IMR-90 (cell line): ENCODE measurements around the gene COL8A1. TPM values are rescaled to one million over a fixed set of nuclear protein-coding genes. Genes with fewer than 3 reads are reported as not detected.

Experiments
- ATAC-seq: fragments of 200-7000 bp; cut with Tn5 transposase; 2 replicates; pipeline ENCODE4 v1.9.1; 2020; ENCODE audit warnings: low read depth, mild to moderate bottlenecking, moderate library complexity
- BruUV-seq: library from RNA; stranded (reverse); fragments of 400-500 nt; replicated peaks from 2 replicates; lab custom pipeline; 2021; lab: Mats Ljungman, UMichigan
- CTCF ChIA-PET: fragments of 300-600 bp; formaldehyde crosslinking; extraction: SDS; loops from one replicate; lab custom pipeline; 2021; ENCODE audit warnings: antibody characterized with exemption; lab: Yijun Ruan, JAX
- POLR2A ChIA-PET: fragments of 300-600 bp; sonication (Branson Sonifier 250); formaldehyde crosslinking; loops from one replicate; lab custom pipeline; 2022; ENCODE audit warnings: antibody characterized with exemption; ENCODE audit not compliant: unreplicated experiment; lab: Charles Lee
- DNase-seq: peaks from one replicate; pipeline ENCODE4 v3.0.0; 2013
- H2AFZ ChIP-seq: replicated peaks from 2 replicates; pipeline ENCODE3; 2013; ENCODE audit warnings: low read length, mild to moderate bottlenecking; ENCODE audit not compliant: poor library complexity
- H2AK5ac ChIP-seq: 2 replicates; pipeline ENCODE4 v1.6.1; 2013; ENCODE audit warnings: low read depth, low read length, inconsistent platforms
- H2AK9ac ChIP-seq: replicated peaks from 2 replicates; pipeline ENCODE3; 2013; ENCODE audit warnings: mild to moderate bottlenecking, low read depth, low read length, moderate library complexity; ENCODE audit not compliant: poor library complexity
- H2BK120ac ChIP-seq: 2 replicates; pipeline ENCODE4 v1.6.1; 2013; ENCODE audit warnings: low read depth, low read length, inconsistent platforms
- H2BK15ac ChIP-seq: 3 replicates; pipeline ENCODE4 v1.6.1; 2013; ENCODE audit warnings: low read depth, low read length, inconsistent platforms
- H2BK20ac ChIP-seq: 2 replicates; pipeline ENCODE4 v1.6.1; 2013; ENCODE audit warnings: low read depth, mild to moderate bottlenecking, inconsistent platforms, low read length, moderate library complexity
- H2BK5ac ChIP-seq: 2 replicates; pipeline ENCODE4 v1.6.1; 2013; ENCODE audit warnings: mild to moderate bottlenecking, low read depth, low read length, inconsistent platforms; ENCODE audit not compliant: poor library complexity, severe bottlenecking
- H3K14ac ChIP-seq: replicated peaks from 2 replicates; pipeline ENCODE4 v1.6.1; 2013; ENCODE audit warnings: low read depth, low read length, inconsistent platforms
- H3K18ac ChIP-seq: 2 replicates; pipeline ENCODE4 v1.6.1; 2013; ENCODE audit warnings: low read depth, low read length, control low read depth
- H3K23ac ChIP-seq: 2 replicates; pipeline ENCODE4 v1.6.1; 2013; ENCODE audit warnings: low read depth, low read length, inconsistent platforms
- H3K27ac ChIP-seq: 2 replicates; pipeline ENCODE4 v1.5.1; 2013; ENCODE audit warnings: mild to moderate bottlenecking, control low read depth, low read length; ENCODE audit not compliant: insufficient read depth
- H3K27me3 ChIP-seq: 2 replicates; pipeline ENCODE4 v1.6.1; 2013; ENCODE audit warnings: low read length; ENCODE audit not compliant: control insufficient read depth, insufficient read depth
- H3K36me3 ChIP-seq: 2 replicates; pipeline ENCODE4 v1.6.1; 2013; ENCODE audit warnings: low read length, mixed read lengths; ENCODE audit not compliant: control insufficient read depth, insufficient read depth
- H3K4ac ChIP-seq: 2 replicates; pipeline ENCODE4 v1.6.1; 2013; ENCODE audit warnings: low read depth, low read length, inconsistent platforms
- H3K4me1 ChIP-seq: 2 replicates; pipeline ENCODE4 v1.6.1; 2013; ENCODE audit warnings: low read length, mixed read lengths; ENCODE audit not compliant: control insufficient read depth, insufficient read depth
- H3K4me2 ChIP-seq: 2 replicates; pipeline ENCODE4 v1.6.1; 2013; ENCODE audit warnings: low read depth, mild to moderate bottlenecking, control low read depth, low read length, moderate library complexity
- H3K4me3 ChIP-seq: 2 replicates; pipeline ENCODE4 v1.5.1; 2013; ENCODE audit warnings: low read depth, mild to moderate bottlenecking, control low read depth, low read length, moderate library complexity; ENCODE audit not compliant: insufficient read depth
- H3K56ac ChIP-seq: 2 replicates; pipeline ENCODE4 v1.6.1; 2013; ENCODE audit warnings: low read length, inconsistent platforms; ENCODE audit not compliant: insufficient read depth; ENCODE audit errors: extremely low read depth
- H3K79me1 ChIP-seq, 2 experiments: 2 replicates each; pipeline ENCODE4 v1.6.1; 2013; ENCODE audit warnings: low read length in 2 of 2, inconsistent platforms in 1 of 2, low read depth in 1 of 2
- H3K9ac ChIP-seq: 2 replicates; pipeline ENCODE4 v1.6.1; 2013; ENCODE audit warnings: low read depth, low read length, control low read depth
- H3K9me1 ChIP-seq: 2 replicates; pipeline ENCODE4 v1.6.1; 2013; ENCODE audit warnings: low read length, inconsistent platforms; ENCODE audit not compliant: insufficient read depth
- H3K9me3 ChIP-seq: 2 replicates; pipeline ENCODE4 v1.6.1; 2013; ENCODE audit warnings: low read length; ENCODE audit not compliant: control insufficient read depth, insufficient read depth
- H4K20me1 ChIP-seq: 2 replicates; pipeline ENCODE4 v1.6.1; 2013; ENCODE audit warnings: low read length, inconsistent platforms; ENCODE audit not compliant: insufficient read depth
- H4K5ac ChIP-seq: 2 replicates; pipeline ENCODE4 v1.6.1; 2013; ENCODE audit warnings: mild to moderate bottlenecking, low read depth, low read length, control low read depth
- H4K8ac ChIP-seq, 2 experiments: 2 replicates each; pipeline ENCODE4 v1.6.1; 2013; ENCODE audit warnings: low read depth in 2 of 2, low read length in 2 of 2, control low read depth in 1 of 2, inconsistent platforms in 1 of 2
- H4K91ac ChIP-seq: 2 replicates; pipeline ENCODE4 v1.6.1; 2013; ENCODE audit warnings: low read depth, low read length, inconsistent platforms; ENCODE audit not compliant: insufficient read depth
- BHLHE40 ChIP-seq: fragments of 150-350 bp; IDR thresholded peaks from 2 replicates; pipeline ENCODE4 v1.6.1; 2016; ENCODE audit warnings: mild to moderate bottlenecking, low read depth, low read length
- CEBPB ChIP-seq: IDR thresholded peaks from 2 replicates; pipeline ENCODE4 v1.6.1; 2012; ENCODE audit warnings: low read depth, low read length, improper control_type of control experiment
- CHD1 ChIP-seq: IDR thresholded peaks from 2 replicates; pipeline ENCODE4 v1.6.1; 2012; ENCODE audit warnings: low read depth, low read length, improper control_type of control experiment
- FOS ChIP-seq: fragments of 150-350 bp; IDR thresholded peaks from 2 replicates; pipeline ENCODE4 v1.6.1; 2016; ENCODE audit warnings: low read depth, low read length
- MAFK ChIP-seq: IDR thresholded peaks from 2 replicates; pipeline ENCODE4 v1.6.1; 2012; ENCODE audit warnings: low read depth, low read length, improper control_type of control experiment
- MAZ ChIP-seq: IDR thresholded peaks from 2 replicates; pipeline ENCODE4 v1.6.1; 2012; ENCODE audit warnings: low read depth, mild to moderate bottlenecking, low read length, improper control_type of control experiment, moderate library complexity, borderline replicate concordance
- MXI1 ChIP-seq: IDR thresholded peaks from 2 replicates; pipeline ENCODE4 v1.6.1; 2012; ENCODE audit warnings: low read depth, mild to moderate bottlenecking, low read length, moderate library complexity, borderline replicate concordance
- NFE2L2 ChIP-seq: fragments of 150-350 bp; IDR thresholded peaks from 2 replicates; pipeline ENCODE4 v1.6.1; 2016; ENCODE audit warnings: low read depth, mild to moderate bottlenecking, low read length
- POLR2A ChIP-seq: IDR thresholded peaks from 2 replicates; pipeline ENCODE4 v1.6.1; 2012; ENCODE audit warnings: mild to moderate bottlenecking, low read depth, low read length
- RAD21 ChIP-seq: IDR thresholded peaks from 2 replicates; pipeline ENCODE4 v1.6.1; 2012; ENCODE audit warnings: low read length, improper control_type of control experiment
- RCOR1 ChIP-seq: IDR thresholded peaks from 2 replicates; pipeline ENCODE4 v1.6.1; 2012; ENCODE audit warnings: mild to moderate bottlenecking, low read length, improper control_type of control experiment; ENCODE audit not compliant: insufficient replicate concordance
- RFX5 ChIP-seq: IDR thresholded peaks from 2 replicates; pipeline ENCODE4 v1.8.0; 2012; ENCODE audit warnings: low read depth, mild to moderate bottlenecking, low read length, moderate library complexity
- SMC3 ChIP-seq: fragments of 150-350 bp; IDR thresholded peaks from 2 replicates; pipeline ENCODE4 v1.6.1; 2016; ENCODE audit warnings: low read depth, mild to moderate bottlenecking, antibody characterized with exemption, low read length, moderate library complexity
- WGBS, 2 experiments: methylation state at CpG; one replicate each; pipeline versions ENCODE4 v1.1.5 to v1.1.7; 2013; ENCODE audit warnings: missing lambda C conversion rate in 2 of 2; ENCODE audit not compliant: insufficient read length in 1 of 2; ENCODE audit errors: extremely low coverage in 2 of 2; 5-methylcytosine and 5-hydroxymethylcytosine counted together
- dilution Hi-C: fragments of 300-500 bp; cut with HindIII; formaldehyde crosslinking; loops from one replicate; pipeline ENCODE4 v1.14.3; 2018; ENCODE audit warnings: low sequenced_read_pairs; ENCODE audit not compliant: unreplicated experiment
- in situ Hi-C: fragments of 300-500 bp; cut with MboI; formaldehyde crosslinking; loops from 3 replicates; pipeline ENCODE4 v1.14.3; 2019; ENCODE audit warnings: low sequenced_read_pairs, inconsistent platforms, mixed read lengths
- intact Hi-C: fragments of 100-400 bp; cut with micrococcal nuclease; formaldehyde crosslinking; loops from 2 replicates; pipeline ENCODE4 v1.10.0; 2022
- polyA plus RNA-seq, 3 experiments: library from polyadenylated mRNA; depleted of rRNA; stranded (reverse); fragments of >200 nt; gene quantifications; 2 replicates each; pipeline ENCODE4 v1.2.3, GENCODE V29; 2012; ENCODE audit warnings: low replicate concordance in 1 of 3
- total RNA-seq: library from RNA; depleted of rRNA; stranded (reverse); fragments of >200 nt; gene quantifications from 2 replicates; pipeline ENCODE4 v1.2.3, GENCODE V29; 2012
- TF ChIP-seq, protein P1 (sequence below): fragments of 150-350 bp; IDR thresholded peaks from 2 replicates; pipeline ENCODE4 v1.6.1; 2016; ENCODE audit warnings: low read depth, mild to moderate bottlenecking, low read length, moderate library complexity, borderline replicate concordance
- TF ChIP-seq, protein P2 (sequence below): fragments of 150-350 bp; IDR thresholded peaks from 2 replicates; pipeline ENCODE4 v1.6.1; 2017; ENCODE audit warnings: mild to moderate bottlenecking, antibody characterized with exemption, low read length, low read depth
- TF ChIP-seq, protein P3 (sequence below): conservative IDR thresholded peaks from 2 replicates; pipeline ENCODE4 v1.5.1; 2012; ENCODE audit warnings: mild to moderate bottlenecking, low read depth, low read length, improper control_type of control experiment

The COL8A1 gene
- total and polyA plus RNA-seq, 2 of the 4 experiments (the other 2 are of a cell fraction): 119 to 151 TPM

GRCh38 chr3:99635348-99635747 lies 3.0 kb upstream of the COL8A1 start:
- Histone ChIP-seq H3K79me1 (peaks cover 10 to 17% of the 10 kb centered on the region in 2 experiments), H3K4ac (peak overlapping the region; percentile 77; the same call in 1 of the 2 replicates), H4K20me1 (0 out of 2 replicates have a peak, but pooled peaks cover under 1% of the 10 kb centered on the region), H2AFZ (no peak overlapping the region), H2BK20ac (peak overlapping the region; percentile 92; the same call in 1 of the 2 replicates), H4K8ac (no peak overlapping the region), H2AK9ac (no peak overlapping the region), H4K91ac (peak overlapping the region; percentile 46; the same call in 1 of the 2 replicates), H4K5ac (no peak overlapping the region), H3K18ac (no peak overlapping the region), H3K23ac (peak overlapping the region; percentile 58; the same call in 1 of the 2 replicates), H3K27ac (no peak overlapping the region), H3K4me3 (no peak overlapping the region), H2BK5ac (no peak overlapping the region), H3K14ac (peak overlapping the region; percentile 10; the same call in 1 of the 2 replicates), H2BK15ac (peak overlapping the region; percentile 37; the same call in 1 of the 3 replicates), H3K9me3 (no peaks in the 10 kb centered on the region), H3K9me1 (peaks cover 3% of the 10 kb centered on the region), H2AK5ac (no peak overlapping the region), H3K27me3 (no peaks in the 10 kb centered on the region), H3K9ac (no peak overlapping the region), H3K4me1 (peaks cover 7% of the 10 kb centered on the region; the same call in 1 of the 2 replicates), H3K4me2 (peak overlapping the region; percentile 29; the same call in 1 of the 2 replicates), H3K56ac (no peak overlapping the region), H2BK120ac (peak overlapping the region; percentile 81; the same call in 1 of the 2 replicates), H3K36me3 (no peaks in the 10 kb centered on the region)
- dilution Hi-C loops (no loop called here), intact Hi-C loops (loop anchor here (5.0 kb wide), 3 partner anchors 223 to 523 kb away; no protein-coding TSS in a partner anchor), in situ Hi-C loops (no loop called here)
- ATAC-seq (no peak), DNase-seq (no peak)
- POLR2A ChIA-PET: interaction anchor here (0.8 kb wide), 1 partner anchor 53 kb away, joined by 3 read pairs; no protein-coding TSS in a partner anchor
- WGBS, 2 experiments: no CpG with 5 or more reads among the region's 1 CpG
- CTCF ChIA-PET: no interaction called here
- TF ChIP-seq BHLHE40: no peak
- TF ChIP-seq CEBPB: no peak
- no peak for TF ChIP-seq MXI1
- no peak for TF ChIP-seq CHD1
- TF ChIP-seq, protein P1, sequence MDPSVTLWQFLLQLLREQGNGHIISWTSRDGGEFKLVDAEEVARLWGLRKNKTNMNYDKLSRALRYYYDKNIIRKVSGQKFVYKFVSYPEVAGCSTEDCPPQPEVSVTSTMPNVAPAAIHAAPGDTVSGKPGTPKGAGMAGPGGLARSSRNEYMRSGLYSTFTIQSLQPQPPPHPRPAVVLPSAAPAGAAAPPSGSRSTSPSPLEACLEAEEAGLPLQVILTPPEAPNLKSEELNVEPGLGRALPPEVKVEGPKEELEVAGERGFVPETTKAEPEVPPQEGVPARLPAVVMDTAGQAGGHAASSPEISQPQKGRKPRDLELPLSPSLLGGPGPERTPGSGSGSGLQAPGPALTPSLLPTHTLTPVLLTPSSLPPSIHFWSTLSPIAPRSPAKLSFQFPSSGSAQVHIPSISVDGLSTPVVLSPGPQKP: no peak
- no peak for TF ChIP-seq POLR2A
- TF ChIP-seq NFE2L2: no peak
- TF ChIP-seq, protein P2, sequence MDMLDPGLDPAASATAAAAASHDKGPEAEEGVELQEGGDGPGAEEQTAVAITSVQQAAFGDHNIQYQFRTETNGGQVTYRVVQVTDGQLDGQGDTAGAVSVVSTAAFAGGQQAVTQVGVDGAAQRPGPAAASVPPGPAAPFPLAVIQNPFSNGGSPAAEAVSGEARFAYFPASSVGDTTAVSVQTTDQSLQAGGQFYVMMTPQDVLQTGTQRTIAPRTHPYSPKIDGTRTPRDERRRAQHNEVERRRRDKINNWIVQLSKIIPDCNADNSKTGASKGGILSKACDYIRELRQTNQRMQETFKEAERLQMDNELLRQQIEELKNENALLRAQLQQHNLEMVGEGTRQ: no peak
- TF ChIP-seq, protein P3, sequence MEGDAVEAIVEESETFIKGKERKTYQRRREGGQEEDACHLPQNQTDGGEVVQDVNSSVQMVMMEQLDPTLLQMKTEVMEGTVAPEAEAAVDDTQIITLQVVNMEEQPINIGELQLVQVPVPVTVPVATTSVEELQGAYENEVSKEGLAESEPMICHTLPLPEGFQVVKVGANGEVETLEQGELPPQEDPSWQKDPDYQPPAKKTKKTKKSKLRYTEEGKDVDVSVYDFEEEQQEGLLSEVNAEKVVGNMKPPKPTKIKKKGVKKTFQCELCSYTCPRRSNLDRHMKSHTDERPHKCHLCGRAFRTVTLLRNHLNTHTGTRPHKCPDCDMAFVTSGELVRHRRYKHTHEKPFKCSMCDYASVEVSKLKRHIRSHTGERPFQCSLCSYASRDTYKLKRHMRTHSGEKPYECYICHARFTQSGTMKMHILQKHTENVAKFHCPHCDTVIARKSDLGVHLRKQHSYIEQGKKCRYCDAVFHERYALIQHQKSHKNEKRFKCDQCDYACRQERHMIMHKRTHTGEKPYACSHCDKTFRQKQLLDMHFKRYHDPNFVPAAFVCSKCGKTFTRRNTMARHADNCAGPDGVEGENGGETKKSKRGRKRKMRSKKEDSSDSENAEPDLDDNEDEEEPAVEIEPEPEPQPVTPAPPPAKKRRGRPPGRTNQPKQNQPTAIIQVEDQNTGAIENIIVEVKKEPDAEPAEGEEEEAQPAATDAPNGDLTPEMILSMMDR: no peak
- TF ChIP-seq SMC3: no peak
- TF ChIP-seq RAD21: no peak
- no peak for TF ChIP-seq FOS
- no peak for TF ChIP-seq MAZ
- no peak for TF ChIP-seq RFX5
- no peak for TF ChIP-seq RCOR1
- TF ChIP-seq MAFK: no peak
- no TSS peak for BruUV-seq
